ENCODE data around the gene SLCO4A1.

SLCO4A1 gene

GRCh38 chr20:62653373-62653772 lies 11.1 kb downstream of the SLCO4A1 start:
- DNase-seq = no peak

- no peak for DNase-seq
Observed at GRCh38 chr20:62653951-62654685, 11.8 kb downstream of the SLCO4A1 start.

GRCh38 chr20:62655282-62656196 lies 13.2 kb downstream of the SLCO4A1 start:
- no peak for DNase-seq

- no peak for DNase-seq
Observed at GRCh38 chr20:62656197-62656918, 14.1 kb downstream of the SLCO4A1 start.

GRCh38 chr20:62656919-62657588 lies 14.8 kb downstream of the SLCO4A1 start:
- DNase-seq = no peak

GRCh38 chr20:62657589-62657942 lies 15.3 kb downstream of the SLCO4A1 start:
- no peak for DNase-seq

GRCh38 chr20:62657956-62658355 lies 15.7 kb downstream of the SLCO4A1 start:
- no peak for DNase-seq

GRCh38 chr20:62658593-62659178 lies 16.4 kb downstream of the SLCO4A1 start:
- DNase-seq = no peak

- no peak for DNase-seq
Observed at GRCh38 chr20:62659488-62660239, 17.4 kb downstream of the SLCO4A1 start.

- DNase-seq = no peak
Observed at GRCh38 chr20:62660240-62660615, 17.9 kb downstream of the SLCO4A1 start.

GRCh38 chr20:62660768-62661167 lies 18.5 kb downstream of the SLCO4A1 start:
- no peak for DNase-seq

GRCh38 chr20:62661647-62662046 lies 19.3 kb downstream of the SLCO4A1 start:
- no peak for DNase-seq

GRCh38 chr20:62662422-62662821 lies 20.1 kb downstream of the SLCO4A1 start:
- no peak for DNase-seq

GRCh38 chr20:62663145-62664018 lies 21.1 kb downstream of the SLCO4A1 start:
- no peak for DNase-seq

GRCh38 chr20:62664019-62664971 lies 22.0 kb downstream of the SLCO4A1 start:
- DNase-seq = no peak

GRCh38 chr20:62665153-62665754 lies 23.0 kb downstream of the SLCO4A1 start:
- no peak for DNase-seq

- no peak for DNase-seq
Observed at GRCh38 chr20:62665826-62666735, 23.8 kb downstream of the SLCO4A1 start.
